SK-N-SH (cell line): ENCODE measurements around the gene ZCCHC7. TPM values are rescaled to one million over a fixed set of nuclear protein-coding genes. Genes with fewer than 3 reads are reported as not detected.

Source experiments
- CTCF ChIA-PET: fragments of 300-600, 350-600 bp; formaldehyde crosslinking; extraction: SDS; loops from one replicate; lab custom pipeline; 2021; lab: Yijun Ruan, JAX
- POLR2A ChIA-PET: fragments of 350-600 bp; sonication (Branson Sonifier 250); formaldehyde crosslinking; extraction: SDS; loops from one replicate; lab custom pipeline; 2020; ENCODE audit warnings: antibody characterized with exemption, inconsistent platforms; lab: Yijun Ruan, JAX
- DNase-seq: peaks from one replicate; pipeline ENCODE4 v3.0.0; 2012
- H2AFZ ChIP-seq: fragments of 200-600 bp; sonication (generic); 2 replicates; pipeline ENCODE4 v1.8.1; 2016; ENCODE audit warnings: antibody characterized with exemption, mild to moderate bottlenecking, low read depth
- H3F3A ChIP-seq: fragments of 200-600 bp; sonication (generic); replicated peaks from 2 replicates; pipeline ENCODE3; 2016; ENCODE audit warnings: antibody characterized with exemption, mild to moderate bottlenecking; ENCODE audit not compliant: insufficient read depth
- H3K27ac ChIP-seq, 2 experiments: fragments of 200-500 bp in 1 of 2; fragments of 200-600 bp in 1 of 2; sonication (Bioruptor generic) in 1 of 2; sonication (generic), shearing (Covaris generic) in 1 of 2; 2 replicates each; pipeline versions ENCODE4 v1.5.1 to v1.6.1; 2014 to 2016; ENCODE audit warnings: low read depth in 2 of 2, inconsistent platforms in 1 of 2, low read length in 1 of 2, mild to moderate bottlenecking in 1 of 2, mixed read lengths in 1 of 2
- H3K27me3 ChIP-seq: fragments of 200-600 bp; sonication (generic), shearing (Covaris generic); 2 replicates; pipeline ENCODE4 v1.6.1; 2016; ENCODE audit warnings: mixed run types; ENCODE audit not compliant: insufficient read depth
- H3K36me3 ChIP-seq, 2 experiments: fragments of 200-500 bp in 1 of 2; fragments of 200-600 bp in 1 of 2; sonication (Bioruptor generic) in 1 of 2; sonication (generic) in 1 of 2; replicated peaks in 1 of 2; 2 replicates each; pipeline versions ENCODE3 to v1.5.1; 2014 to 2016; ENCODE audit warnings: low read length in 1 of 2, mild to moderate bottlenecking in 1 of 2; ENCODE audit not compliant: insufficient read depth in 2 of 2, control insufficient read depth in 1 of 2
- H3K4me1 ChIP-seq, 2 experiments: fragments of 200-500 bp in 1 of 2; fragments of 200-600 bp in 1 of 2; sonication (Bioruptor generic) in 1 of 2; sonication (generic), shearing (Covaris generic) in 1 of 2; 2 replicates each; pipeline versions ENCODE4 v1.5.1 to v1.6.1; 2014 to 2016; ENCODE audit warnings: low read depth in 1 of 2, low read length in 1 of 2, mixed run types in 1 of 2; ENCODE audit not compliant: insufficient read depth in 2 of 2, control insufficient read depth in 1 of 2
- H3K4me2 ChIP-seq: fragments of 200-600 bp; sonication (generic), shearing (Covaris generic); 2 replicates; pipeline ENCODE4 v1.6.1; 2017; ENCODE audit warnings: mixed run types
- H3K4me3 ChIP-seq, 2 experiments: fragments of 200-500 bp in 1 of 2; fragments of 200-600 bp in 1 of 2; sonication (Bioruptor generic) in 1 of 2; sonication (generic), shearing (Covaris generic) in 1 of 2; 2 replicates each; pipeline versions ENCODE4 v1.5.1 to v1.8.1; 2014 to 2016; ENCODE audit warnings: low read depth in 2 of 2, inconsistent platforms in 1 of 2, low read length in 1 of 2, mild to moderate bottlenecking in 1 of 2, mixed read lengths in 1 of 2, moderate library complexity in 1 of 2
- H3K79me2 ChIP-seq: fragments of 200-600 bp; sonication (generic); 2 replicates; pipeline ENCODE4 v1.8.1; 2017; ENCODE audit warnings: mild to moderate bottlenecking; ENCODE audit not compliant: insufficient read depth
- H3K9ac ChIP-seq: fragments of 200-600 bp; sonication (generic); 2 replicates; pipeline ENCODE4 v1.6.1; 2017; ENCODE audit warnings: mixed run types
- H3K9me2 ChIP-seq: fragments of 200-600 bp; sonication (generic); 2 replicates; pipeline ENCODE4 v1.6.1; 2017; ENCODE audit warnings: mixed run types
- H3K9me3 ChIP-seq: fragments of 200-600 bp; sonication (generic); 2 replicates; pipeline ENCODE4 v1.6.1; 2017; ENCODE audit warnings: mixed run types, mild to moderate bottlenecking, moderate library complexity
- H4K20me1 ChIP-seq: fragments of 200-600 bp; sonication (generic); 2 replicates; pipeline ENCODE4 v1.6.1; 2017; ENCODE audit warnings: mild to moderate bottlenecking, mixed run types; ENCODE audit not compliant: insufficient read depth
- ELF1 ChIP-seq: IDR thresholded peaks from 2 replicates; pipeline ENCODE4 v1.4.0; 2012
- EP300 ChIP-seq, 2 experiments: IDR thresholded peaks; 2 replicates each; pipeline versions ENCODE4 v1.4.0 to v1.6.1; 2012; ENCODE audit warnings: borderline replicate concordance in 1 of 2, low read depth in 1 of 2, low read length in 1 of 2
- FOXJ3 ChIP-seq: sonication (generic); formaldehyde crosslinking; IDR thresholded peaks from 2 replicates; pipeline ENCODE4 v1.5.1; 2020; ENCODE audit warnings: mild to moderate bottlenecking, missing genetic modification reagents
- GABPA ChIP-seq: IDR thresholded peaks from 2 replicates; pipeline ENCODE4 v1.4.0; 2012; ENCODE audit warnings: low read depth, mild to moderate bottlenecking
- MXI1 ChIP-seq: IDR thresholded peaks from 2 replicates; pipeline ENCODE4 v1.6.1; 2012; ENCODE audit warnings: mild to moderate bottlenecking, low read depth, low read length, improper control_type of control experiment
- NFIC ChIP-seq: IDR thresholded peaks from 2 replicates; pipeline ENCODE4 v1.4.0; 2012; ENCODE audit warnings: borderline replicate concordance
- RCOR1 ChIP-seq: fragments of 150-350 bp; IDR thresholded peaks from 2 replicates; pipeline ENCODE4 v1.6.1; 2017; ENCODE audit warnings: antibody characterized with exemption, low read length
- RXRA ChIP-seq: IDR thresholded peaks from 2 replicates; pipeline ENCODE4 v1.4.0; 2012; ENCODE audit warnings: low read depth, mild to moderate bottlenecking, borderline replicate concordance
- SIN3A ChIP-seq: IDR thresholded peaks from 2 replicates; pipeline ENCODE4 v1.6.1; 2012; ENCODE audit warnings: low read depth, mild to moderate bottlenecking, low read length, moderate library complexity, borderline replicate concordance
- TAF1 ChIP-seq: IDR thresholded peaks from 2 replicates; pipeline ENCODE4 v1.6.1; 2012; ENCODE audit warnings: low read depth, mild to moderate bottlenecking, low read length, moderate library complexity, borderline replicate concordance
- TCF12 ChIP-seq: IDR thresholded peaks from 2 replicates; pipeline ENCODE4 v1.4.0; 2012
- TEAD4 ChIP-seq: IDR thresholded peaks from 2 replicates; pipeline ENCODE4 v1.4.0; 2012; ENCODE audit warnings: mild to moderate bottlenecking, borderline replicate concordance; ENCODE audit not compliant: insufficient read depth
- YY1 ChIP-seq: IDR thresholded peaks from 2 replicates; pipeline ENCODE4 v1.4.0; 2012; ENCODE audit warnings: low read depth, mild to moderate bottlenecking
- ZBTB33 ChIP-seq: IDR thresholded peaks from 2 replicates; pipeline ENCODE4 v1.4.0; 2012; ENCODE audit warnings: low read depth, borderline replicate concordance
- WGBS: methylation state at CpG from one replicate; pipeline ENCODE4 v1.1.6; 2017; ENCODE audit warnings: low lambda C conversion rate; 5-methylcytosine and 5-hydroxymethylcytosine counted together
- polyA plus RNA-seq, 3 experiments: library from polyadenylated mRNA; depleted of rRNA; stranded (reverse); fragments of >200 nt; gene quantifications; 2 replicates each; pipeline ENCODE4 v1.2.3, GENCODE V29; 2012
- TF ChIP-seq, protein P1 (sequence below): IDR thresholded peaks from 2 replicates; pipeline ENCODE4 v1.6.1; 2012; ENCODE audit warnings: mild to moderate bottlenecking, low read depth, low read length, moderate library complexity
- TF ChIP-seq, protein P2 (sequence below): fragments of 150-350 bp; IDR thresholded peaks from 2 replicates; pipeline ENCODE4 v1.6.1; 2016; ENCODE audit warnings: mild to moderate bottlenecking, low read depth, low read length

Gene ZCCHC7
- polyA plus RNA-seq, 1 of the 3 experiments (the other 2 are of a cell fraction): 12.6 TPM

DNA sequence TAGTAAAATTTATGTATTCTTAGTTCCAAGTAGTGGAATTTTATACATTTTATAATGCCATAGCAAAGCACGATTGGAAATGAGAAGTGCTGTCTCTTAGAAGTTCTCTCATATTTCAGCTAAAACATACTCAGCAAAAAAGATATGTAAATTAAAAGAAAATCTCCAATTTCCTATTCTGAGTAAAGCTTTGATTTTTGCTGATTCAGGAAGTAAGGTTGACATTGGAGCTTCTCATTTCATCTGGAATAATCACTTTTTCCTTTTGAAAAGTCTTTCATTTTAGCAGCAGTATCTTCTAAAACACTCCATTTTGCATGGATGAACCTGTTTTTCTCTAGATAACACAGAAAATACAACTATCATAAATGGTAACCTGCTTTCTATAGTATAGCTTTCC lies 121.0 kb downstream of the ZCCHC7 start:
- WGBS: 97% methylated on average over 1 of the region's 1 CpG

DNA sequence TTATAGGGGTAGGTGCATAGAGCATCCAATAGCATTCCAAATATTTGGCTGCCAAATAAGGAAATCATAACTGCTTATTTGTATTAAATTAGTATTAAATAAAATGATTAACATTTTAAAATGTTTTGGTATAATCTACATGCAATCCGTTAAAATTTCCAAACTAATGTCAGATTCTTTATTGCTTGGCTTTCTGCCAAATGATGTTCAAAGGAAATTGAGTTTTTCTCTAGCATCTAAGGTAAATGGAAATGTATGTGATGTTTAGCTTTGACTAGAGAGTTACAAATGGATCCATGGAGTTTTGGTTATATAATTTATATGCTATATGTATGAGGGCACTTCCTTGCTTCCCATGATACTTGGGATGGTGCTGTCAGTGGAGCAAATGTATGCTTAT lies 121.7 kb downstream of the ZCCHC7 start:
- DNase-seq: no peak
- no peaks in the 10 kb centered on the region for H3F3A ChIP-seq
- H3K4me3 ChIP-seq: no peak overlapping the region
- no peak overlapping the region for H3K27ac ChIP-seq
- H2AFZ ChIP-seq: no peak overlapping the region
- no peaks in the 10 kb centered on the region for H3K9me3 ChIP-seq
- ChIA-PET POLR2A (no interaction called here), CTCF (interaction anchor here (1.0 kb wide), 1 partner anchor 8 kb away, joined by 3 read pairs; no protein-coding TSS in a partner anchor)
- H3K9ac ChIP-seq: no peak overlapping the region
- 100% methylated on average over 1 of the region's 1 CpG for WGBS
- H3K9me2 ChIP-seq: no peaks in the 10 kb centered on the region
- no peak overlapping the region for H3K4me2 ChIP-seq
- H3K27me3 ChIP-seq: no peaks in the 10 kb centered on the region
- H3K36me3 ChIP-seq: peaks cover 0 to 4% of the 10 kb centered on the region in 2 experiments
- H3K4me1 ChIP-seq: peaks cover 0 to 6% of the 10 kb centered on the region in 2 experiments; a peak in 1 of 4 replicates
- H3K79me2 ChIP-seq: peaks cover 28% of the 10 kb centered on the region
- H4K20me1 ChIP-seq: no peaks in the 10 kb centered on the region
- TF ChIP-seq MXI1 (no peak), TAF1 (no peak), ZBTB33 (no peak), ELF1 (no peak), NFIC (no peak), FOXJ3 (CRISPR knock-in tag) (no peak), GABPA (no peak)
- TF ChIP-seq, protein P1, sequence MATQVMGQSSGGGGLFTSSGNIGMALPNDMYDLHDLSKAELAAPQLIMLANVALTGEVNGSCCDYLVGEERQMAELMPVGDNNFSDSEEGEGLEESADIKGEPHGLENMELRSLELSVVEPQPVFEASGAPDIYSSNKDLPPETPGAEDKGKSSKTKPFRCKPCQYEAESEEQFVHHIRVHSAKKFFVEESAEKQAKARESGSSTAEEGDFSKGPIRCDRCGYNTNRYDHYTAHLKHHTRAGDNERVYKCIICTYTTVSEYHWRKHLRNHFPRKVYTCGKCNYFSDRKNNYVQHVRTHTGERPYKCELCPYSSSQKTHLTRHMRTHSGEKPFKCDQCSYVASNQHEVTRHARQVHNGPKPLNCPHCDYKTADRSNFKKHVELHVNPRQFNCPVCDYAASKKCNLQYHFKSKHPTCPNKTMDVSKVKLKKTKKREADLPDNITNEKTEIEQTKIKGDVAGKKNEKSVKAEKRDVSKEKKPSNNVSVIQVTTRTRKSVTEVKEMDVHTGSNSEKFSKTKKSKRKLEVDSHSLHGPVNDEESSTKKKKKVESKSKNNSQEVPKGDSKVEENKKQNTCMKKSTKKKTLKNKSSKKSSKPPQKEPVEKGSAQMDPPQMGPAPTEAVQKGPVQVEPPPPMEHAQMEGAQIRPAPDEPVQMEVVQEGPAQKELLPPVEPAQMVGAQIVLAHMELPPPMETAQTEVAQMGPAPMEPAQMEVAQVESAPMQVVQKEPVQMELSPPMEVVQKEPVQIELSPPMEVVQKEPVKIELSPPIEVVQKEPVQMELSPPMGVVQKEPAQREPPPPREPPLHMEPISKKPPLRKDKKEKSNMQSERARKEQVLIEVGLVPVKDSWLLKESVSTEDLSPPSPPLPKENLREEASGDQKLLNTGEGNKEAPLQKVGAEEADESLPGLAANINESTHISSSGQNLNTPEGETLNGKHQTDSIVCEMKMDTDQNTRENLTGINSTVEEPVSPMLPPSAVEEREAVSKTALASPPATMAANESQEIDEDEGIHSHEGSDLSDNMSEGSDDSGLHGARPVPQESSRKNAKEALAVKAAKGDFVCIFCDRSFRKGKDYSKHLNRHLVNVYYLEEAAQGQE: no peak

More for the DNA sequence above, 121.0 kb downstream of the ZCCHC7 start:
- H3F3A ChIP-seq: no peaks in the 10 kb centered on the region
- POLR2A ChIA-PET: no interaction called here
- no peak overlapping the region for H3K9ac ChIP-seq
- no peak overlapping the region for H3K27ac ChIP-seq
- H2AFZ ChIP-seq: no peak overlapping the region
- no peaks in the 10 kb centered on the region for H3K9me2 ChIP-seq
- H3K27me3 ChIP-seq: no peaks in the 10 kb centered on the region
- peaks cover 0 to 6% of the 10 kb centered on the region in 2 experiments; a peak in 1 of 4 replicates for H3K4me1 ChIP-seq
- H3K4me2 ChIP-seq: no peak overlapping the region
- peaks cover 28% of the 10 kb centered on the region for H3K79me2 ChIP-seq
- TF ChIP-seq SIN3A (no peak), TAF1 (no peak), TEAD4 (no peak), MXI1 (no peak), TCF12 (no peak), YY1 (no peak), NFIC (no peak), RCOR1 (no peak), RXRA (no peak), EP300 (IDR thresholded peaks at IDR 0.05; ENCODE audit: borderline replicate concordance in 1 of 2, low read depth in 1 of 2, low read length in 1 of 2) (no peak)
- TF ChIP-seq, protein P1: no peak
- TF ChIP-seq, protein P2, sequence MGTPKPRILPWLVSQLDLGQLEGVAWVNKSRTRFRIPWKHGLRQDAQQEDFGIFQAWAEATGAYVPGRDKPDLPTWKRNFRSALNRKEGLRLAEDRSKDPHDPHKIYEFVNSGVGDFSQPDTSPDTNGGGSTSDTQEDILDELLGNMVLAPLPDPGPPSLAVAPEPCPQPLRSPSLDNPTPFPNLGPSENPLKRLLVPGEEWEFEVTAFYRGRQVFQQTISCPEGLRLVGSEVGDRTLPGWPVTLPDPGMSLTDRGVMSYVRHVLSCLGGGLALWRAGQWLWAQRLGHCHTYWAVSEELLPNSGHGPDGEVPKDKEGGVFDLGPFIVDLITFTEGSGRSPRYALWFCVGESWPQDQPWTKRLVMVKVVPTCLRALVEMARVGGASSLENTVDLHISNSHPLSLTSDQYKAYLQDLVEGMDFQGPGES: no peak
- CTCF ChIA-PET: interaction anchor here (0.6 to 1.3 kb wide), 6 partner anchors 9 to 1500 kb away, joined by 3 read pairs; no protein-coding TSS in a partner anchor
- no peak overlapping the region for H3K4me3 ChIP-seq
- peaks cover 2 to 4% of the 10 kb centered on the region in 2 experiments for H3K36me3 ChIP-seq
- no peak for DNase-seq
- no peaks in the 10 kb centered on the region for H4K20me1 ChIP-seq
- H3K9me3 ChIP-seq: no peaks in the 10 kb centered on the region
